AG10803 (cell line): ENCODE measurements around the gene SAT2.

Experiments
- DNase-seq: peaks from one replicate; pipeline ENCODE4 v3.0.0; 2010; ENCODE audit warnings: low read depth
- H3K4me3 ChIP-seq: 2 replicates; pipeline ENCODE4 v1.5.1; 2011; ENCODE audit warnings: mild to moderate bottlenecking, low read length, control low read depth
- TF ChIP-seq, protein P1 (sequence below): conservative IDR thresholded peaks from 2 replicates; pipeline ENCODE4 v1.5.1; 2011; ENCODE audit warnings: mild to moderate bottlenecking, low read length, control low read depth, inconsistent platforms

SAT2 gene

DNA sequence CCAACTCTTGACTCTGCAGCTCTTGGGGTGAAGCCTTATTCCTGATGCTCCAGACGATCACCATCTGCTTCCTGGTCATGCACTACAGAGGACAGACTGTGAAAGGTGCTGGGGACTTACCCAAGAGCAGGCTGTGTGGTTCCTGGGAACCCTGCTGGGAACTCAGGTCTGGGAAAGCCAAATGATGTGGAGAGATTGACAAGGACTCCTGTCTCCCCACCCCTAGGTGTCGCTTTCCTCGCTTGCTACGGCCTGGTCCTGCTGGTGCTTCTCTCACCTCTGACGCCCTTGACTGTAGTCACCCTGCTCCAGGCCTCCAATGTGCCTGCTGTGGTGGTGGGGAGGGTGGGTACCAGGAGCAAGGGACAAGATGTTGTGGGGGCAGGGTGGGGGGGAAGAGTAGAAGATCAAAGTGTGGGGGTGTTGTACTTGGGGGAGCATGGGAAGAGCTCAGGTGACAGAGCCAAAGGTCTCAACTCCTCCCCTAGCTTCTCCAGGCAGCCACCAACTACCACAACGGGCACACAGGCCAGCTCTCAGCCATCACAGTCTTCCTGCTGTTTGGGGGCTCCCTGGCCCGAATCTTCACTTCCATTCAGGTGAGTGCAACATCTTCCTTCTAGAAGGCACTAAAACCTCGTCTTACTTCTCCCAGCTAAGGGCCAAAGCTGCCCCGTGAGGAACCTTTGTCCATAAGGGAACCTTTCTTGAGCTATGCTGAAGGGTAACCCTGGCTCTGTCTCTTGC lies 40.8 kb downstream of the SAT2 start:
- DNase-seq = no peak
- TF ChIP-seq, protein P1, sequence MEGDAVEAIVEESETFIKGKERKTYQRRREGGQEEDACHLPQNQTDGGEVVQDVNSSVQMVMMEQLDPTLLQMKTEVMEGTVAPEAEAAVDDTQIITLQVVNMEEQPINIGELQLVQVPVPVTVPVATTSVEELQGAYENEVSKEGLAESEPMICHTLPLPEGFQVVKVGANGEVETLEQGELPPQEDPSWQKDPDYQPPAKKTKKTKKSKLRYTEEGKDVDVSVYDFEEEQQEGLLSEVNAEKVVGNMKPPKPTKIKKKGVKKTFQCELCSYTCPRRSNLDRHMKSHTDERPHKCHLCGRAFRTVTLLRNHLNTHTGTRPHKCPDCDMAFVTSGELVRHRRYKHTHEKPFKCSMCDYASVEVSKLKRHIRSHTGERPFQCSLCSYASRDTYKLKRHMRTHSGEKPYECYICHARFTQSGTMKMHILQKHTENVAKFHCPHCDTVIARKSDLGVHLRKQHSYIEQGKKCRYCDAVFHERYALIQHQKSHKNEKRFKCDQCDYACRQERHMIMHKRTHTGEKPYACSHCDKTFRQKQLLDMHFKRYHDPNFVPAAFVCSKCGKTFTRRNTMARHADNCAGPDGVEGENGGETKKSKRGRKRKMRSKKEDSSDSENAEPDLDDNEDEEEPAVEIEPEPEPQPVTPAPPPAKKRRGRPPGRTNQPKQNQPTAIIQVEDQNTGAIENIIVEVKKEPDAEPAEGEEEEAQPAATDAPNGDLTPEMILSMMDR = peak; percentile 11; the same call in 1 of the 2 replicates
- H3K4me3 ChIP-seq = no peak overlapping the region

DNA sequence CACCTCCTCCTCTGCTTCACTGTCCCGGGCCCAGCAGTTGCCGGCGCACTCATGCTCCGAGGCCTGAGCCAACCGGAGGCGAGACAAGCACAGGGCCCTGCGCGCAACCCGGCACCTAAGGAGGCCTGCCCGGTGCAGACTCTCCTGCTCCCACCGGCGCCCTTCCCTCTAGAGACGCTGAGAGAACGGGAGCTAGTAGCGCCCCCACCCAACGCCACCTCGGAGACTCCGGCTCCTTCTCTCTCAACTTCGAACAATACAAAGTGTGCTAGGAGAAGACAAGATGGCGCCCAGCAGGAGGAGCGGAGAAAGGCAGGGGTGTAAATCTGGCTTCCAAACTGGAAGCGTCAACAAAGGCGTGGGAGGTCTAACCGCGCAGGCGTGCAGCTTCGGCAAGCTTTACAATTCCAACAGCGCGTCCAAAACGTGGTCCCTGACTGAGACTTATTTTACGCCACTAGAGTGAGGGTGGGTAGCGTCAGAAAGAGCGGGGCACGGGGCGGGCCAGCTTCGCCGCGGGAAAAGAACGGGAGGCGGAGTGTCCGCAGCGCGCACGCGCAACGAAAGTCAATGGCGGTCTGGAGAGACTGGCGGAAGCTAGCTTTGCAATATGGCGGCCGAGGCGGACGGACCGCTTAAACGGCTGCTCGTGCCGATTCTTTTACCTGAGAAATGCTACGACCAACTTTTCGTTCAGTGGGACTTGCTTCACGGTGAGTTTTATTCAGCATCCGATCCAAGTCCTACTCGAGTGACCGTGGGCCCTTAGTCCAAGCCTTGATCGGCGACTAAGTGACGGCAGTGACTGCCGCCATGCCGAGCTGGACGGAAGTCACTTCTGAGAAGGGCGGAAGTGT lies 44.1 kb downstream of the SAT2 start, which contains the start of gene MPDU1:
Gene MPDU1 (plus strand): TSS at position 600 of the 857 bp plus-strand sequence. CDS start 11 bp downstream, at position 611.
- TF ChIP-seq, protein P1 = no peak
- H3K4me3 ChIP-seq = peak within 1 kb of the TSS; percentile 88
- peak; percentile 96 for DNase-seq

DNA sequence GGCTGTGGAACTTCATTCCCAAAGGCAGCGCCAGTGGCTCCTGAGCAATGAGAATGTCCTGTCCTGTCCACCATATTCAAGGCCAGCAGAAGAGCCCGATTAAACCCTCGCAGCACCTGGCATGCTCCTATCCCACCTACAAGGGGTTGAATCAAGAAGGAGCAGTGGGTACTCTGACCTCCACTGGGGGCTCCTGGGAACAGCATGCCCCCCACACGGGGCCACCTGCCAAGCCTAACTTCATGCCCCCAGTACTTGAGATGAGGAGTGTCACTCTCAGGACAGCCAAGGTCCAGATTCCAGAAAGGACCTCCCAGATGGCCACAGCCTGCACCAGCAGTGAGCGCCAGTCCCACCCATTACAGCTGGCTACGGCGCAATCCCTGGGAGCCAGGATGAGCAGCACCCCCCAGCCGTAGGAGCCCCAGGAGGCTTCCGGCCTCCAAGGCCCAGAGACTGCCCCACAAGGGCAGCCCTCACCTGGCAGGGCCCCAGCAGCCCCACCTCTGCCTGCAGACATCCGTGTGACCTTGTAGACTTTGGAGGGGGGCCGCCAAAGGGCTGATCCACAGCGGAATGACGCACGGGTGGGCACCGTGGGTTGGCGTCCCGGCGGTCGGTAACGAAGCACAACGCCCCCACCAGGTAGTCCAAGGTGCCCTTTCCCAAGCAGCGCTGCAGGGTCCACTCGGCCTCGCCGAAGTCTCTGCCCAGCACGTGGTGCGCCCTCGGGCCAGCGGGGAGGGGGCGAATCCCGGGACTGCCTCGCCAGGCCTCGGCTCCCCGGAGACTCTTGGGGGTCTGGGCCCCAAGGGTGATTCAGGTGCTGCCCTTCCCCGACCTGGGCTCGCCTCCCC lies 45.0 kb downstream of the SAT2 start:
- H3K4me3 ChIP-seq = peak overlapping the region; percentile 88
- DNase-seq = no peak
- TF ChIP-seq, protein P1 = no peak

DNA sequence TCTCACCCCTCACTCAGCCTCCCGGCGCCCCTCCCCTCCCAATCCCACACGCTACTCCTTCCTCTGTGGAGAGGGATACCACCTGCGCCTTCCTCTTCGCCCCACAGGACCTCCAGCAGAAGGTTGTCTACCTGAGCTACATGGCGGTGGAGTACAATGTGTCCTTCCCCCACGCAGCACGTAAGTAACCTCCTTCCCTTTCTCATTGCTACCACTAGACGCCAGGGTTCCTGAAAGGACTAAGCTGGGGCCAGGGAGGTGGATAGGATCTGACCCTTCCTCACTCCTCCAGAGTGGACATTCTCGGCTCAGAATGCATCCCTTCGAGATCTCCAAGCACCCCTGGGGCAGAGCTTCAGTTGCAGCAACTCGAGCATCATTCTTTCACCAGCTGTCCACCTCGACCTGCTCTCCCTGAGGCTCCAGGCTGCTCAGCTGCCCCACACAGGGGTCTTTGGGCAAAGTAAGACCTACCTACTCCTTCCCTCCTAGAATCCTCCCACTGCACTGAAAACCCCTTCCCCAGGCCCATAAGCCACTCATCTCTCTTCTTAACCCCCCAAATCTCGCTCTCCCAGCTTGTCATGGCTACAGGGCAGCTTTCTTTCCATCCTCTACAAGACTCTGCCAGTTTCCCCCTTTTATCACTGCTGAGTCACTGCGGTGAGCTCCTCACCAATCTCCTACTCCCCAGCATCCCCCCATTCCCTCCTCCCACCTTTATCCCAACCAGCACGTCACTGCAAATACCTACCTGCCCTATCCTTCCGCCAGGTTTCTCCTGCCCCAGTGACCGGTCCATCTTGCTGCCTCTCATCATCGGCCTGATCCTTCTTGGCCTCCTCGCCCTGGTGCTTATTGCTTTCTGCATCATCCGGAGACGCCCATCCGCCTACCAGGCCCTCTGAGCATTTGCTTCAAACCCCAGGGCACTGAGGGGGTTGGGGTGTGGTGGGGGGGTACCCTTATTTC lies 46.7 kb downstream of the SAT2 start:
- TF ChIP-seq, protein P1 = no peak
- DNase-seq = no peak
- no peak overlapping the region for H3K4me3 ChIP-seq

DNA sequence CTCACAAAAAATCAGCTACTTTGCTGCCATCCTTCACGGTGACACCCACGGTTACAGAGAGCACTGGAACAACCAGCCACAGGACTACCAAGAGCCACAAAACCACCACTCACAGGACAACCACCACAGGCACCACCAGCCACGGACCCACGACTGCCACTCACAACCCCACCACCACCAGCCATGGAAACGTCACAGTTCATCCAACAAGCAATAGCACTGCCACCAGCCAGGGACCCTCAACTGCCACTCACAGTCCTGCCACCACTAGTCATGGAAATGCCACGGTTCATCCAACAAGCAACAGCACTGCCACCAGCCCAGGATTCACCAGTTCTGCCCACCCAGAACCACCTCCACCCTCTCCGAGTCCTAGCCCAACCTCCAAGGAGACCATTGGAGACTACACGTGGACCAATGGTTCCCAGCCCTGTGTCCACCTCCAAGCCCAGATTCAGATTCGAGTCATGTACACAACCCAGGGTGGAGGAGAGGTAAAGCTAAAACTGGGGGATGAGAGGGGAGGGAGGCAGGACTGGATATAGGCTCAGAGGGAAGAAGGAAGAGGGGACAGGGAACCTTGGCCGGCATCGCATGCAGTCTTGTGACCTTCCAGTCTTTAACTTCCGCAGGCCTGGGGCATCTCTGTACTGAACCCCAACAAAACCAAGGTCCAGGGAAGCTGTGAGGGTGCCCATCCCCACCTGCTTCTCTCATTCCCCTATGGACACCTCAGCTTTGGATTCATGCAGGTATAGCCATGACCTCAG lies 47.6 kb downstream of the SAT2 start:
- DNase-seq = no peak
- peak overlapping the region; percentile 43 for H3K4me3 ChIP-seq
- TF ChIP-seq, protein P1 = no peak
